Inflammatory macrophage treated with lipopolysaccharide for 1 hour (primary cell): ENCODE measurements around the gene CYBC1.
"Not testable (repeated sequence)": the region's sequence is repeated elsewhere in the genome, so short reads cannot be mapped to it uniquely, and the experiment has no call there.

ENCODE experiments used
- DNase-seq, 2 donors: peaks; one replicate each; pipeline ENCODE4 v3.0.0-alpha.2; 2020 to 2022

Gene CYBC1

DNA sequence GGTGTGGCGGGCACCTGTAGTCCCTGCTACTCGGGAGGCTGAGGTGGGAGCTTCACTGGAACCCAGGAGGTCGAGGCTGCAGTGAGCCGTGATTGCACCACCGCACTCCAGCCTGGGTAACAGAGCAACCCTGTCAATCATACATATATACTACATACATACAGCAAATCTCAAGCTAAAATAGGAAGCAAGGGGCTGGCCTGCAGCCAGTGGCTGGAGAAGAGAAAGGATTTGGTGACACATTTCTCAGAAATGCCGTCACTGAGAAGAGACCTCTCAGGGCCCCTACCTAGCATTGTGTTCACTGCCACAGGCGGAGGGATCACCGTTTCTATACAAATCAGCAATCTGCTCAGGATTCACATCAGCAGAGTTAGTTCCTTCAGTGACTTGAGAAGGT lies 24.9 kb upstream of the CYBC1 start:
- no peak for DNase-seq

DNA sequence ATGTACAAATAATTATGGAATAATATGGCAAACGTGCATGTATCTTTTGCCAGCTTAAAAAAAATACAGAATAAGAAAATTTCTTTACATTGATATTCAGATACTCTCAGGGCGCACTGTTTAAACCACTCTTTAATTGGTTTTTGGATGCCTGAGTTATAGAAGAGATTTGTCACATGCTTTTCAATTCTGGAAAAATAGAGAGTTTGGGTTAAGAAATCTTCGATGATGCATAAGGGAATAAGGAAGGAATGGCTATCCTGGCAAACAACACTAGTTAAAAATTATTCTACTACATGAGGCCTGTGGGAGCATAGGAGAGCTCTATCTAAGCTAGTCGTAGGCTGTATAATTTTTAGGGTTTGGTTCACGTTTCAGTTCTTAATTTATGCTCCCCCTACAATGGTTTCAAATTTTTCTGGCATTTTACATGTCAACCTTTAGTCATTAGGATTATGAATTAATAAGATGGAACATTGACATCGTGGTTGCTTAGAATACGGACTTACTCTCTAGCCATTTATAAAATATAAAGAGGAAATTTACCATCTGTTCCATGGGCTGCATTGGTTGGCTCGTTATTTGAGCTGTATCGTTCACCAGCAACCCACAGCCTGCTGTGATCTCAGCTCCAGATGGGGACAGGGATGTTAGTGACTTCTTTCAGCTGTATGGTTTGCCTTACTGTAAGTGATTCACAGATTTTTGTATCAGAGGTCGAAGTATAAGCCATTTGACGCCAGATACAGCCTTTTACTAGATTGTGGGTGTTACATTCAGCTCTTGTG lies 23.9 kb upstream of the CYBC1 start:
- no peak for DNase-seq

GRCh38 chr17:82470065-82470464 lies 19.5 kb upstream of the CYBC1 start:
- no peak for DNase-seq

GRCh38 chr17:82468692-82469091 lies 18.1 kb upstream of the CYBC1 start:
- no peak for DNase-seq

- DNase-seq: no peak
Measured at GRCh38 chr17:82465023-82465603, 14.6 kb upstream of the CYBC1 start.

DNA sequence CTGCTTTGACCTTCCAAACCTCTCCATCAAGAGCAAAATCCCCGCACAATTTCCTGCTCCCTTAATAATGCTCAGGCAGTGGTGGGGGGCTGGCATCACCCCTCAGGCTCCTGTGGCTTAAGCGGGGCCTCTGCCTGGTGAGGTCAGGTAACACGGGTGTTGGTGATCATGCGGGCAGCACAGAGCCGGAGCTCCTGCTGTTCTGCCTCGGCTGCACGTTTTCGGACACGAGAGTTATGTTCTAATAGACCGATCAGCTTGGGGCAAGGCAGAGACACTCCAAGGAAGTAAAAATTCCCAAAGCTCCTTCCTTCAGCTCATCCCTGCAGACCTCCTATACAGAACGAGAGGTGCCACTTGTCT lies 14.0 kb upstream of the CYBC1 start:
- DNase-seq: no peak

GRCh38 chr17:82463925-82464566 lies 13.5 kb upstream of the CYBC1 start:
- no peak for DNase-seq

GRCh38 chr17:82463391-82463790 lies 12.8 kb upstream of the CYBC1 start:
- no peak for DNase-seq

GRCh38 chr17:82461827-82462524 lies 11.4 kb upstream of the CYBC1 start:
- no peak for DNase-seq

DNA sequence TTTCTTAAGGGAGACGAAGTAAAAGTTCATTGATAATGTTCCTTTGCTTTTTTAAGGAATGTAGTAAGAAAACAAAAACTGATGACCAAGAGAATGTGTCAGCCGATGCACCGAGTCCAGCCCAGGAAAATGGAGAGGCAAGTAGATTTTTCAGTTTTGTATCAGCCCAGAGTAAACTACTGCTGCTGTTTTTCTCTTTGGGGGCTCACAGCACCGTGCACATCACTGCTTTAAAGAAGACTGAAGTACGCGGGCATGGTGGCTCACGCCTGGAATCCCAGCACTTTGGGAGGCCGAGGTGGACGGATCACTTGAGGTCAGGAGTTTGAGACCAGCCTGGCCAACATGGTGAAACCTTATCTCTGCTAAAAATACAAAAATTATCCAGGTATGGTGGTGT lies 9.4 kb upstream of the CYBC1 start:
- not testable (repeated sequence) for DNase-seq

- peak in 1 of 2 donors; percentile 7 for DNase-seq
Measured at GRCh38 chr17:82458885-82459424, 8.4 kb upstream of the CYBC1 start.

- DNase-seq: peak; percentile 96 to 98
Measured at GRCh38 chr17:82458179-82458884, 7.8 kb upstream of the CYBC1 start, which contains the start of gene NARF. Gene NARF, plus strand, starts transcription at chr17:82458741. Its CDS starts 63 bp downstream, at chr17:82458804.

DNA sequence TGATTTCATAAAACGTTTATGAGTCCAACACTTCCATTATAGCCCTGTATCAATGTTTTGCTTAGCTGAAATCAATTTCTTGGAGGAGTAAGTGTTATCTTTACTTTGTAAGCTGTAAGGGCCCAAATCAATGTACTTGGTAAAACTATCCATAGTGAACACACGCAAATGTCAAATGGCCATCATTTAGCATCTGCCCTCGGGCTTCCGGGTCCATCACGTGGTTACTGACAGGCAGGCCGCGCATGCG lies 7.3 kb upstream of the CYBC1 start:
- peak; percentile 88 to 91 for DNase-seq

DNA sequence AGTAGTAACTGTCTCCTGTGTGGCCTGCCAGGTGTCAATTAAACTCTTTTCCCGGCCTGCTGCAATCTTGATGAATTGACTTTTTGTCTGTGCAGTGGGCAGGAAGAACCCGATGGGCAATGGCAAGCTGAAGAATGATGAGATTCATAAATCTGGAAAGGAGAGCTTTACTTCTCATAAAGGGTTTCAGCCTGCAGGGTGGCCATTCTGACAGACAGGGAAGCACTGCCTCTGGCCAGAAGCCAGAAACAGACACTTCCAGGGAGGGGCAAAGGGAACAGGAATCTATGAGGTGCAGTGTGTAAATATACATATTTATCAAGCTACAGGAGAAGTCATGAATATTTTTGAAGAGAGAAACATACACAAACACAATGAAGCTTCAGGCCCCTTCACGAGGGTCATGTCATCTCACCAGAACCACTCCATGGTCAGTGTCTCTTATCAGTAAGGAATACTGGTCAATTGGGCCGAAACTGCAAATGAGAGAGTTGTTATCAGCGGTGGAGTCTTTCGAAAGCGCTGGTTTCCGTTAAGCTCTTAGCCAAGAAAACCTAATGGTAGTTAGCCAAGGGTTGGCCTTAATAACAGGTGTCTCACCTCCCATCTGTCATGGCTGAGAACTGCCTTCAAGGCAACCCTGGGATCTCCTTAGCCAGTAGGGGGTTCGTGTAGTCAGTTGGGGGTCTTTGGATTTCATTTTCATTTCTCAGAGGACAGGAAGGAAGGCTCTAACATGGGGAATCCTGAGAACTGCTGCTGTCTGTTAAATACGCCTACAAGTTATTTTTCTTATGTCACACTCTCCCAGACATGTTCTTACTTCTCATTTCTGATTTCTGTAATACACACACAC lies 6.7 kb upstream of the CYBC1 start:
- DNase-seq: peak; percentile 44 to 84

- DNase-seq: not testable (repeated sequence)
Measured at GRCh38 chr17:82453706-82454105, 3.2 kb upstream of the CYBC1 start.

DNA sequence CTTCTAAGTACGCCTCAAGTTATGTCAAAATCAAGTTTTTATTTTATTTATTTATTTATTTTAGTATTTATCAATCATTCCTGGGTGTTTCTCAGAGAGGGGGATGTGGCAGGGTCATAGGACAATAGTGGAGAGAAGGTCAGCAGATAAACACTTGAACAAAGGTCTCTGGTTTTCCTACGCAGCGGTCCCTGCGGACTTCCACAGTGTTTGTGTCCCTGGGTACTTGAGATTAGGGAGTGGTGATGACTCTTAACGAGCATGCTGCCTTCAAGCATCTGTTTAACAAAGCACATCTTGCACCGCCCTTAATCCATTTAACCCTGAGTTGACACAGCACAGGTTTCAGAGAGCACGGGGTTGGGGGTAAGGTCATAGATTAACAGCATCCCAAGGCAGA lies 2.6 kb upstream of the CYBC1 start:
- not testable (repeated sequence) for DNase-seq

DNA sequence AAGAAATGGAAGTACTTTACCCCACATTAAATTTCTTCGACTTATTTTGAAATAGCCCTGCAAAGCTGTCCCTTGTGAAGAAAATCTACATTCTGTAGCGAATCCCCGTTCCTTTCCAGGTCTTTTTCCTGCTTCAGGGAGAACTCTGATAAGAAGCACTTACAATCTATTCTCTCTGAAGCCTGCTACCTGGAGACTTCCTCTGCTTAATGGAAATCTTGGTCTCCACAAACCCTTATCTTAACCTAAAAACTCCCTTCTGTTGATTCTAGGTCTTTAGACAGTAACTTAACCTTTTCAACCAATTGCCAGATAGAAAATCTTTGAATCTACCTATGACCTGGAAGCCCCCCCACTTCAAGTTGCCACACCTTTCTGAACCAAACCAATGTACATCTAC lies 1.6 kb upstream of the CYBC1 start:
- DNase-seq: no peak

DNA sequence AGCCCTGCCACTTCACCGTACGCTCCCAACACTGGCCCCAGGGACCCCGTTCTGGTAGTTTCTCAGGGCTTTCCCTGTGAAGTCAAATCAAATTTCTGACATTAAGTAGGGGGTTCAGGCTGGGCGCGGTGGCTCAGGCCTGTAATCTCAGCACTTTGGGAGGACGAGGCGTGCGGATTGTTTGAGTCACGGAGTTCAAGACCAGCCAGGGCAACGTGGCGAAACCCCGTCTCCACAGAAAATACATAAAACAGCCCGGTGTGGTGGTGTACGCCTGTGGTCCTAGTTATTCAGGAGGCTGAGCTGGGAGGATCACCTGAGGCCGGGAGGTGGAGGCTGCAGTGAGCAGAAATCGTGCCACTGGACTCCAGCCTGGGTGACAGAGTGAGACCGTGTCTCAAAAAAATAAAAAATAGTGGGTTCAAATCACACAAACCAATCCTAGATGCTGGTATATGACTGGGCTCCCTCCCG lies 632 bp downstream of the CYBC1 start:
- peak in 1 of 2 donors; percentile 10 for DNase-seq

- peak in 1 of 2 donors; percentile 36 for DNase-seq
Measured at GRCh38 chr17:82449131-82449882, 1.2 kb downstream of the CYBC1 start.

DNA sequence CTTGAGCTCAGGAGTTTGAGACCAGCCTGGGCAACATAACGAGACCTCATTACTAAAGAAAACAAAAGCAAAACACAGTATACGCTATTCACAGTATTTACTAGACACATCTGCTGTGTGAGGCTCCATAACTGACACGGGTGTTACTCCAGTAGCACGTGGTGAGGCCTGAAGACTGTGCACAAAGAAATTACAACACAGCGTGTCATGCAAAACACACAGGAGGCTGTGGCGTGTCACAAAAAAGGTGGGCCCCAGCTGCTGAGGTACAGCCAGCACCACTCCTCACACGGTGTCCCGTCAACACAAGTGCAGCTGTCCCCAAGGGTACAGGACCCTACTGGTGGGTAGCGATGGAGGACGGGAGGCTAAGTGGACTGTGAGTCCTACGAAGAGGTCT lies 2.7 kb downstream of the CYBC1 start:
- DNase-seq: no peak

DNA sequence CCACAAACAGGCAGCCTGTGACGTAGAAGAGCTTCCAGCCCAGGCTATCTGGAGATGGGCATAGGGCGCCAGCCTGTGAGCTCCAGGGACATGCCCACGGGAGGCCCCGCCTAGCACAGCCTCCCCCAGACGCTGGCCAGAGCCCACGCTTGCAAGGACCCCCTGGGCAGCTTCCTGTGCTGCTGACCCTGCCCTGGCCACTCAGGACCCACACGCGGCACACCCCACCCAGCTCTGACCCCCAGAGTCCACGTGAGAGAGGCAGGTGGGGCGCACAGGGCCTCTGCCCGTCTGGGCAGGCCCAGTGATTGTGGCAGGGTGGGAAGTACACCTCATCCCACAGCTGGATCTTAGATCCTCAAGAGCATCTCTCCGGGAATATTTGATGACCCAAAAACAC lies 3.9 kb downstream of the CYBC1 start:
- no peak for DNase-seq
